Brain microvascular endothelial cell (primary cell): ENCODE data around the gene DAND5.

ENCODE experiments used
- DNase-seq: peaks from one replicate; pipeline ENCODE4 v3.0.0-alpha.2; 2020
- H3K27ac ChIP-seq: fragments of 250-450 bp; sonication (Bioruptor Pico); 2 replicates; pipeline ENCODE4 v1.5.1; 2020; ENCODE audit warnings: mild to moderate bottlenecking, moderate library complexity
- H3K27me3 ChIP-seq: fragments of 250-450 bp; sonication (Bioruptor Pico); replicated peaks from 2 replicates; pipeline ENCODE4 v1.5.1; 2020; ENCODE audit warnings: mild to moderate bottlenecking
- H3K36me3 ChIP-seq: fragments of 250-450 bp; sonication (Bioruptor Pico); replicated peaks from 2 replicates; pipeline ENCODE4 v1.5.1; 2020; ENCODE audit warnings: mild to moderate bottlenecking
- H3K4me3 ChIP-seq: 2 replicates; pipeline ENCODE4 v1.5.1; 2011; ENCODE audit warnings: low read depth, mild to moderate bottlenecking, control low read depth, low read length, moderate library complexity
- CTCF ChIP-seq: IDR thresholded peaks from 2 replicates; pipeline ENCODE4 v1.5.1; 2011; ENCODE audit warnings: low read depth, mild to moderate bottlenecking, moderate library complexity, low read length, control low read depth, inconsistent platforms; ENCODE audit errors: missing control alignments
- in situ Hi-C: cut with HindIII; loops from 2 replicates; pipeline ENCODE4 v1.10.0; 2017; ENCODE audit warnings: low sequenced_read_pairs, low pct_ligation_motif_present

The DAND5 gene

GRCh38 chr19:13002166-13002898 is 33.0 kb downstream of the DAND5 start:
- Histone ChIP-seq H3K4me3 (no peak overlapping the region), H3K27ac (no peak overlapping the region), H3K27me3 (no peaks in the 10 kb centered on the region), H3K36me3 (peaks cover 4% of the 10 kb centered on the region)
- no peak for DNase-seq
- in situ Hi-C loops = no loop called here
- no peak for TF ChIP-seq CTCF

- Histone ChIP-seq H3K27me3 (no peaks in the 10 kb centered on the region), H3K36me3 (peaks cover 4% of the 10 kb centered on the region), H3K27ac (no peak overlapping the region), H3K4me3 (no peak overlapping the region)
- DNase-seq = no peak
- in situ Hi-C loops = no loop called here
- no peak for TF ChIP-seq CTCF
Observed at GRCh38 chr19:13003081-13003480, 33.7 kb downstream of the DAND5 start.

GRCh38 chr19:13004273-13004672 is 34.9 kb downstream of the DAND5 start:
- no peak overlapping the region for H3K27ac ChIP-seq
- TF ChIP-seq CTCF = no peak
- in situ Hi-C loops = no loop called here
- H3K4me3 ChIP-seq = no peak overlapping the region
- no peaks in the 10 kb centered on the region for H3K36me3 ChIP-seq
- H3K27me3 ChIP-seq = no peaks in the 10 kb centered on the region
- no peak for DNase-seq

GRCh38 chr19:13005253-13005652 is 35.9 kb downstream of the DAND5 start:
- Histone ChIP-seq H3K27ac (no peak overlapping the region), H3K36me3 (no peaks in the 10 kb centered on the region), H3K27me3 (peaks cover 2% of the 10 kb centered on the region), H3K4me3 (no peak overlapping the region)
- no peak for DNase-seq
- TF ChIP-seq CTCF = no peak
- in situ Hi-C loops = no loop called here

- Histone ChIP-seq H3K27me3 (peaks cover 9% of the 10 kb centered on the region), H3K4me3 (no peak overlapping the region), H3K27ac (no peak overlapping the region), H3K36me3 (no peaks in the 10 kb centered on the region)
- no peak for TF ChIP-seq CTCF
- in situ Hi-C loops = no loop called here
- no peak for DNase-seq
Observed at GRCh38 chr19:13005861-13006370, 36.5 kb downstream of the DAND5 start.
